ENCODE data around the gene LHFPL4. TPM values are rescaled to one million over a fixed set of nuclear protein-coding genes. Genes with fewer than 3 reads are reported as not detected.

Gene LHFPL4
- total RNA-seq, 1 donor from 2014 or later, result 0.32 TPM

- Histone ChIP-seq H3K27me3 (no peaks in the 10 kb centered on the region), H3K27ac (no peak overlapping the region), H3K9me3 (ENCODE audit: low read depth) (no peaks in the 10 kb centered on the region), H3K79me2 (ENCODE audit: low read depth) (peaks cover 10% of the 10 kb centered on the region), H4K20me1 (ENCODE audit: low read depth) (peaks cover 51% of the 10 kb centered on the region), H2AFZ (replicated peaks) (no peak overlapping the region), H3K4me1 (no peaks in the 10 kb centered on the region), H3K9ac (no peak overlapping the region), H3K4me2 (no peak overlapping the region), H3F3A (ENCODE audit: low read depth) (peaks cover 7% of the 10 kb centered on the region), H3K4me3 (no peak overlapping the region), H3K36me3 (peaks cover 30% of the 10 kb centered on the region)
- no peak for DNase-seq (ENCODE audit: low spot score)
- H3K4me3 Mint-ChIP-seq, result no peak overlapping the region
- no peaks in the 10 kb centered on the region for H3K27me3 Mint-ChIP-seq (ENCODE audit: insufficient read depth, low read depth)
- peaks cover 55% of the 10 kb centered on the region for H3K36me3 Mint-ChIP-seq
- H3K4me1 Mint-ChIP-seq, result no peaks in the 10 kb centered on the region
- H3K9me3 Mint-ChIP-seq, result no peaks in the 10 kb centered on the region
- no peak overlapping the region for H3K27ac Mint-ChIP-seq
- no peak for TF ChIP-seq EZH2phosphoT487 (IDR thresholded peaks at IDR 0.05)
- no peak for TF ChIP-seq EZH2 (IDR thresholded peaks at IDR 0.05)
- TF ChIP-seq CTCF (IDR thresholded peaks at IDR 0.05), result no peak
These were observed 83.6 kb downstream of the LHFPL4 start for GRCh38 chr3:9469986-9470385.

GRCh38 chr3:9468460-9468859, 85.2 kb downstream of the LHFPL4 start:
- no peaks in the 10 kb centered on the region for H3K27me3 ChIP-seq
- peaks cover 51% of the 10 kb centered on the region for H3K36me3 Mint-ChIP-seq
- H3K36me3 ChIP-seq, result peaks cover 33% of the 10 kb centered on the region
- no peaks in the 10 kb centered on the region for H3K27me3 Mint-ChIP-seq (ENCODE audit: insufficient read depth, low read depth)
- no peak overlapping the region for H3K9ac ChIP-seq
- H2AFZ ChIP-seq (replicated peaks), result no peak overlapping the region
- peaks cover 59% of the 10 kb centered on the region for H4K20me1 ChIP-seq (ENCODE audit: low read depth)
- H3K27ac Mint-ChIP-seq, result no peak overlapping the region
- peaks cover 13% of the 10 kb centered on the region for H3K79me2 ChIP-seq (ENCODE audit: low read depth)
- H3K4me3 Mint-ChIP-seq, result no peak overlapping the region
- TF ChIP-seq CTCF (IDR thresholded peaks at IDR 0.05), result no peak
- no peak for TF ChIP-seq EZH2phosphoT487 (IDR thresholded peaks at IDR 0.05)
- TF ChIP-seq EZH2 (IDR thresholded peaks at IDR 0.05), result no peak
- H3K27ac ChIP-seq, result no peak overlapping the region
- no peak overlapping the region for H3K4me2 ChIP-seq
- DNase-seq (ENCODE audit: low spot score), result no peak
- H3K4me1 Mint-ChIP-seq, result no peaks in the 10 kb centered on the region
- H3K4me1 ChIP-seq, result no peaks in the 10 kb centered on the region
- no peaks in the 10 kb centered on the region for H3K9me3 Mint-ChIP-seq
- peaks cover 7% of the 10 kb centered on the region for H3F3A ChIP-seq (ENCODE audit: low read depth)
- no peaks in the 10 kb centered on the region for H3K9me3 ChIP-seq (ENCODE audit: low read depth)
- H3K4me3 ChIP-seq, result no peak overlapping the region

GRCh38 chr3:9467451-9467850, 86.2 kb downstream of the LHFPL4 start:
- Histone ChIP-seq H4K20me1 (ENCODE audit: low read depth) (peaks cover 51% of the 10 kb centered on the region), H3K4me2 (no peak overlapping the region), H2AFZ (replicated peaks) (no peak overlapping the region), H3K27me3 (no peaks in the 10 kb centered on the region), H3F3A (ENCODE audit: low read depth) (peaks cover 6% of the 10 kb centered on the region), H3K9me3 (ENCODE audit: low read depth) (no peaks in the 10 kb centered on the region), H3K4me1 (no peaks in the 10 kb centered on the region), H3K36me3 (peaks cover 32% of the 10 kb centered on the region), H3K27ac (no peak overlapping the region), H3K4me3 (no peak overlapping the region), H3K79me2 (ENCODE audit: low read depth) (peaks cover 15% of the 10 kb centered on the region), H3K9ac (no peak overlapping the region)
- H3K36me3 Mint-ChIP-seq, result peaks cover 44% of the 10 kb centered on the region
- no peak for TF ChIP-seq CTCF (IDR thresholded peaks at IDR 0.05)
- no peak for TF ChIP-seq EZH2 (IDR thresholded peaks at IDR 0.05)
- TF ChIP-seq EZH2phosphoT487 (IDR thresholded peaks at IDR 0.05), result no peak
- H3K27ac Mint-ChIP-seq, result peak overlapping the region; percentile 38
- no peaks in the 10 kb centered on the region for H3K4me1 Mint-ChIP-seq
- H3K9me3 Mint-ChIP-seq, result no peaks in the 10 kb centered on the region
- DNase-seq (ENCODE audit: low spot score), result no peak
- H3K27me3 Mint-ChIP-seq (ENCODE audit: insufficient read depth, low read depth), result no peaks in the 10 kb centered on the region
- no peak overlapping the region for H3K4me3 Mint-ChIP-seq

Data from neural progenitor cell (in vitro differentiated cells).